Peyer's patch (tissue), 4 donors: Measurements from ENCODE around the gene ZPR1. TPM values are rescaled to one million over a fixed set of nuclear protein-coding genes. Genes with fewer than 3 reads are reported as not detected.

Experiments
- DNase-seq, 3 donors: peaks; one replicate each; pipeline ENCODE4 v3.0.0-alpha.2; 2017 to 2019
- H3K27ac ChIP-seq, 4 donors: fragments of 200-600 bp; sonication (generic); one replicate each; pipeline ENCODE4 v1.5.1; 2016 to 2019
- H3K27me3 ChIP-seq, 2 donors: fragments of 200-600 bp; sonication (generic); one replicate each; pipeline ENCODE4 v1.5.1; 2019
- H3K36me3 ChIP-seq, 3 donors: fragments of 200-600 bp; sonication (generic); one replicate each; pipeline ENCODE4 v1.5.1; 2016 to 2019
- H3K4me1 ChIP-seq, 4 donors: fragments of 200-600 bp; sonication (generic); one replicate each; pipeline ENCODE4 v1.5.1; 2016 to 2019
- H3K4me3 ChIP-seq, 4 donors: fragments of 200-600 bp; sonication (generic); 1 replicate in 3 of 4; 2 replicates in 1 of 4; pipeline ENCODE4 v1.5.1; 2016 to 2019; ENCODE audit warnings: mild to moderate bottlenecking in 1 of 4
- H3K9me3 ChIP-seq, 4 donors: fragments of 200-600 bp; sonication (generic); one replicate each; pipeline ENCODE4 v1.5.1; 2016 to 2019; ENCODE audit warnings: mild to moderate bottlenecking in 1 of 4
- CTCF ChIP-seq, 6 experiments: fragments of 450-650 bp in 4 of 6; fragments of 200-600 bp in 2 of 6; sonication (generic) in 1 of 6; IDR thresholded peaks; one replicate each; pipeline ENCODE4 v1.5.1; 2017 to 2019; ENCODE audit warnings: antibody characterized with exemption in 6 of 6, mild to moderate bottlenecking in 3 of 6, moderate library complexity in 1 of 6
- POLR2A ChIP-seq, 2 donors: fragments of 450-650 bp; IDR thresholded peaks; one replicate each; pipeline ENCODE4 v1.5.1; 2017; ENCODE audit warnings: antibody characterized with exemption in 2 of 2, mild to moderate bottlenecking in 2 of 2, moderate library complexity in 2 of 2
- total RNA-seq, 4 donors: library from RNA; depleted of rRNA; stranded (reverse); fragments of >200 nt; gene quantifications; one replicate each; pipeline ENCODE4 v1.1.0, GENCODE V29; 2016

Gene ZPR1
- total RNA-seq, 4 donors from 2014 or later, result 17.0 to 52.6 (median 32.5) TPM

DNA sequence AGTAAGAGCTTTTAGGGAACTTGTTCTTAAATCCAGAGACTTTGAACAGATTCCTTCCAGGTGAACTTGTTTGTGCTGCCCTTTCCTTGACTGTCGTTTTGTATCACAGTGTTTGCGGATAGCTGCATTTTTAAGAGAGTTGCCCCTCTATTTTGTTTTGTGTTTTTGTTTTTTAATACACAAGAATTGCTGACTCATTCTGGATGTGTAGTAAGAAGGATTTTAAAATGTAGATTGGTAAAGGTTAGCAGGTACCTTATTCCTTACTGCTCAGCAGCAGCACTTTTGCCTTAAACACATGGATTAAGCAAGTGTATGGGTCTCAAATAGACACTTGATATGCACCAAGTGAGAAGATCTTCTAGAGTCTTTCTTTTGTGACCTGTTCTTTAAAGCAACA, 12.8 kb upstream of the ZPR1 start:
- H3K4me1 ChIP-seq, result no peaks in the 10 kb centered on the region
- no peak for DNase-seq
- TF ChIP-seq POLR2A (IDR thresholded peaks at IDR 0.05), result no peak
- no peak for TF ChIP-seq CTCF (IDR thresholded peaks at IDR 0.05)

GRCh38 chr11:116798368-116798767, 10.5 kb upstream of the ZPR1 start:
- Histone ChIP-seq H3K9me3 (no peaks in the 10 kb centered on the region), H3K36me3 (no peaks in the 10 kb centered on the region), H3K4me1 (no peaks in the 10 kb centered on the region), H3K27me3 (no peaks in the 10 kb centered on the region), H3K27ac (no peak overlapping the region), H3K4me3 (no peak overlapping the region)
- DNase-seq, result no peak
- no peak for TF ChIP-seq POLR2A (IDR thresholded peaks at IDR 0.05)
- TF ChIP-seq CTCF (IDR thresholded peaks at IDR 0.05), result no peak

More for the DNA sequence above, 12.8 kb upstream of the ZPR1 start:
- Histone ChIP-seq H3K9me3 (no peaks in the 10 kb centered on the region), H3K27ac (no peak overlapping the region), H3K4me3 (no peak overlapping the region), H3K27me3 (no peaks in the 10 kb centered on the region), H3K36me3 (no peaks in the 10 kb centered on the region)

GRCh38 chr11:116797816-116798215, 10.0 kb upstream of the ZPR1 start:
- Histone ChIP-seq H3K27me3 (no peaks in the 10 kb centered on the region), H3K36me3 (no peaks in the 10 kb centered on the region), H3K4me3 (no peak overlapping the region), H3K9me3 (no peaks in the 10 kb centered on the region), H3K27ac (no peak overlapping the region), H3K4me1 (no peaks in the 10 kb centered on the region)
- no peak for DNase-seq
- TF ChIP-seq POLR2A (IDR thresholded peaks at IDR 0.05), result no peak
- TF ChIP-seq CTCF (IDR thresholded peaks at IDR 0.05), result no peak

- TF ChIP-seq POLR2A (IDR thresholded peaks at IDR 0.05) (no peak), CTCF (IDR thresholded peaks at IDR 0.05) (no peak)
- Histone ChIP-seq H3K27ac (no peak overlapping the region), H3K27me3 (no peaks in the 10 kb centered on the region), H3K9me3 (no peaks in the 10 kb centered on the region), H3K36me3 (no peaks in the 10 kb centered on the region), H3K4me1 (peaks cover 0 to 3% (median 0%) of the 10 kb centered on the region in 4 donors), H3K4me3 (no peak overlapping the region)
- DNase-seq, result no peak
Observed at GRCh38 chr11:116796548-116796947, 8.7 kb upstream of the ZPR1 start.

DNA sequence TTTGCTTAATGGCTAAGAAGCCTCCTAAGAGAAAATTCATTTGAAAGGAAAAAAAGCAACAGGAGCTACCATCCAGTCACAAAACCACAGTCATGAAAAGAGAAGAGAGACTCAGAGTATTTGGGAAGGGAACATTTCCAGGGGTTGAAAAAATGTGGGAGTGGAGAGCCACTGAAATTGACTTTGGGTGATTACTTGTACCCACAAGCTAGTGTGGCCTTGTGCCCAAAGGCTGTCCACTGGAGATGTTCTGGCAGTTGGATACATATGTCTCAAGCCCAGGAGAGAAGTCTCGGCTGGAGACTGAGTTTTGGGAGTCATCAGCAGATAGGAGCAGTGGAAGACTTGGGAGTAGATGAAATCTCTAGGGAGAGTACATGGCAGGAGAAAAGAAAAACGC, 7.0 kb upstream of the ZPR1 start:
- Histone ChIP-seq H3K4me3 (no peak overlapping the region), H3K4me1 (peaks cover 0 to 6% (median 0%) of the 10 kb centered on the region in 4 donors), H3K9me3 (no peaks in the 10 kb centered on the region), H3K36me3 (no peaks in the 10 kb centered on the region), H3K27me3 (no peaks in the 10 kb centered on the region), H3K27ac (no peak overlapping the region)
- no peak for DNase-seq
- no peak for TF ChIP-seq POLR2A (IDR thresholded peaks at IDR 0.05)
- no peak for TF ChIP-seq CTCF (IDR thresholded peaks at IDR 0.05)

DNA sequence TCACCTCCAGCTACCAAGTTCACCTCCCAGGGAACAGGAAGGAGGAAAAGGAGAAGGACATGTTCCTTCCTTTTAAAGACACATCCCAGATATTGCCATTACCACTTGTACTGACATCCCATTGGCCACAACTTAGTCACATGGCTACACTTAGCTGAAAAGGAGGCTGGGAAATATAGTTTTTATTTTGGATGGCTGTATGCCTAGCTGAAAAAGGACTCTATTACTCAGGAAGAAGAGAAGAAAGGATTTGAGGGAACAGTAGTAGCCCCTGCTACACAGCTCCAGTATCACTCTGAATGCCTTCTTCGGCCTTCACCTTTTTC, 5.9 kb upstream of the ZPR1 start:
- H3K4me1 ChIP-seq, result peaks cover 0 to 6% (median 0%) of the 10 kb centered on the region in 4 donors
- no peaks in the 10 kb centered on the region for H3K36me3 ChIP-seq
- no peaks in the 10 kb centered on the region for H3K9me3 ChIP-seq
- no peaks in the 10 kb centered on the region for H3K27me3 ChIP-seq
- no peak overlapping the region for H3K4me3 ChIP-seq
- no peak for DNase-seq
- no peak for TF ChIP-seq POLR2A (IDR thresholded peaks at IDR 0.05)
- no peak for TF ChIP-seq CTCF (IDR thresholded peaks at IDR 0.05)
- no peak overlapping the region for H3K27ac ChIP-seq
